GM21423 (cell line): ENCODE measurements around the gene MRPL42.
"Not testable (repeated sequence)": the region's sequence is repeated elsewhere in the genome, so short reads cannot be mapped to it uniquely, and the experiment has no call there.

ENCODE experiments used
- ATAC-seq: cut with Tn5 transposase; IDR thresholded peaks from one replicate; pipeline ENCODE4 v1.9.1; 2021; ENCODE audit warnings: mild to moderate bottlenecking, moderate library complexity; ENCODE audit not compliant: unreplicated experiment

MRPL42 gene

GRCh38 chr12:93540466-93540865 is 73.2 kb downstream of the MRPL42 start:
- ATAC-seq = no peak

GRCh38 chr12:93541578-93542225 is 74.4 kb downstream of the MRPL42 start:
- no peak for ATAC-seq

GRCh38 chr12:93547778-93548177 is 80.5 kb downstream of the MRPL42 start:
- no peak for ATAC-seq

GRCh38 chr12:93549174-93549573 is 81.9 kb downstream of the MRPL42 start:
- no peak for ATAC-seq

GRCh38 chr12:93550748-93551611 is 83.7 kb downstream of the MRPL42 start:
- ATAC-seq = no peak

- no peak for ATAC-seq
Measured at GRCh38 chr12:93552427-93552826, 85.1 kb downstream of the MRPL42 start.

GRCh38 chr12:93557879-93558278 is 90.6 kb downstream of the MRPL42 start:
- ATAC-seq = not testable (repeated sequence)

GRCh38 chr12:93558685-93559084 is 91.4 kb downstream of the MRPL42 start:
- ATAC-seq = not testable (repeated sequence)

GRCh38 chr12:93563807-93564538 is 96.7 kb downstream of the MRPL42 start:
- ATAC-seq = no peak

- no peak for ATAC-seq
Measured at GRCh38 chr12:93565760-93566159, 98.4 kb downstream of the MRPL42 start.
